Measurements from ENCODE around the gene MTHFD2L.

The MTHFD2L gene

GRCh38 chr4:74317616-74318246, 159.8 kb downstream of the MTHFD2L start:
- no peak for DNase-seq (ENCODE audit: low read depth, low spot score)
- TF ChIP-seq CTCF (IDR thresholded peaks at IDR 0.05; ENCODE audit: insufficient read depth, low read length, missing control alignments) = no peak
- H3K4me3 ChIP-seq (ENCODE audit: low read depth, low read length) = no peak overlapping the region
- ChIA-PET CTCF (interaction anchor here (1.0 to 11.3 kb wide), 11 partner anchors 9 to 355 kb away, joined by 3 to 404 read pairs (median 5); partner anchors contain the start of gene EPGN), POLR2A (no interaction called here)

GRCh38 chr4:74318276-74318675, 160.4 kb downstream of the MTHFD2L start:
- no peak for DNase-seq (ENCODE audit: low read depth, low spot score)
- ChIA-PET POLR2A (interaction anchor here (0.6 kb wide), 1 partner anchor 305 kb away, joined by 3 read pairs; no protein-coding TSS in a partner anchor), CTCF (interaction anchor here (0.6 to 11.3 kb wide), 12 partner anchors 9 to 354 kb away, joined by 3 to 404 read pairs (median 4); partner anchors contain the start of gene EPGN)
- no peak overlapping the region for H3K4me3 ChIP-seq (ENCODE audit: low read depth, low read length)
- no peak for TF ChIP-seq CTCF (IDR thresholded peaks at IDR 0.05; ENCODE audit: insufficient read depth, low read length, missing control alignments)

GRCh38 chr4:74319470-74319869, 161.6 kb downstream of the MTHFD2L start:
- CTCF ChIA-PET = interaction anchor here (0.7 to 11.3 kb wide), 25 partner anchors 9 to 555 kb away, joined by 3 to 404 read pairs (median 5); no protein-coding TSS in a partner anchor

GRCh38 chr4:74320559-74321118, 162.7 kb downstream of the MTHFD2L start:
- CTCF ChIA-PET = interaction anchor here (0.7 to 11.3 kb wide), 39 partner anchors 8 to 1001 kb away, joined by 3 to 404 read pairs (median 5); partner anchors contain the start of gene EPGN

More at GRCh38 chr4:74319470-74319869, 161.6 kb downstream of the MTHFD2L start:
- DNase-seq (ENCODE audit: low read depth, low spot score) = no peak
- POLR2A ChIA-PET = no interaction called here
- no peak overlapping the region for H3K4me3 ChIP-seq (ENCODE audit: low read depth, low read length)
- TF ChIP-seq CTCF (IDR thresholded peaks at IDR 0.05; ENCODE audit: insufficient read depth, low read length, missing control alignments) = no peak

GRCh38 chr4:74322301-74322700, 164.4 kb downstream of the MTHFD2L start:
- CTCF ChIA-PET = interaction anchor here (1.3 to 11.3 kb wide), 6 partner anchors 28 to 350 kb away, joined by 4 to 404 read pairs (median 12); no protein-coding TSS in a partner anchor
- no peak overlapping the region for H3K4me3 ChIP-seq (ENCODE audit: low read depth, low read length)
- no peak for TF ChIP-seq CTCF (IDR thresholded peaks at IDR 0.05; ENCODE audit: insufficient read depth, low read length, missing control alignments)
- POLR2A ChIA-PET = no interaction called here
- DNase-seq (ENCODE audit: low read depth, low spot score) = no peak

More at GRCh38 chr4:74320559-74321118, 162.7 kb downstream of the MTHFD2L start:
- H3K4me3 ChIP-seq (ENCODE audit: low read depth, low read length) = no peak overlapping the region; the same call in 1 of the 2 replicates
- peak; percentile 19 for TF ChIP-seq CTCF (IDR thresholded peaks at IDR 0.05; ENCODE audit: insufficient read depth, low read length, missing control alignments)
- no peak for DNase-seq (ENCODE audit: low read depth, low spot score)
- POLR2A ChIA-PET = no interaction called here

- ChIA-PET POLR2A (no interaction called here), CTCF (interaction anchor here (1.4 to 11.3 kb wide), 3 partner anchors 10 to 349 kb away, joined by 5 to 404 read pairs (median 11); no protein-coding TSS in a partner anchor)
- DNase-seq (ENCODE audit: low read depth, low spot score) = no peak
- no peak overlapping the region for H3K4me3 ChIP-seq (ENCODE audit: low read depth, low read length)
- no peak for TF ChIP-seq CTCF (IDR thresholded peaks at IDR 0.05; ENCODE audit: insufficient read depth, low read length, missing control alignments)
These were observed 165.7 kb downstream of the MTHFD2L start for GRCh38 chr4:74323663-74324062.
